ENCODE results near the gene UNK. TPM values are rescaled to one million over a fixed set of nuclear protein-coding genes. Genes with fewer than 3 reads are reported as not detected.
"Not testable (repeated sequence)": the region's sequence is repeated elsewhere in the genome, so short reads cannot be mapped to it uniquely, and the experiment has no call there.

The UNK gene
- total RNA-seq, 1 experiment from 2014 or later, result 16.0 TPM

DNA sequence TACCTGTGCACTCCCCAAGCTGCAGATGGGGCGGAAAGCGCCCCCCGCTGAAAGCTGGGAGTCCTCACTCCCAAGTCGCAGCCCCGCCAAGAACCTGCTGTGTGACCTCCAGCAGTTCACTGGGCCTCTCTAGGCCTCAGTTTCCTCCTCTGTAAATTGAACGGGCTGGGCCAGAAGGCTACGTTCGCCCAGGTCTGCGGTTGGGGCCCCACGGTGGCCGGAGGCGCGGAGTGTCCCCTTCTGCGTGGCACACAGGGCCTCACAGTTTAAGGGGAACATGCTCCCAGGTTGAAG is 20.2 kb upstream of the UNK start:
- Histone ChIP-seq H3K36me3 (0 out of 2 replicates have a peak, but pooled peaks cover 4% of the 10 kb centered on the region), H3K4me3 (peak overlapping the region; percentile 69), H3K27me3 (no peaks in the 10 kb centered on the region), H3K9me3 (no peaks in the 10 kb centered on the region)
- DNase-seq, result no peak

DNA sequence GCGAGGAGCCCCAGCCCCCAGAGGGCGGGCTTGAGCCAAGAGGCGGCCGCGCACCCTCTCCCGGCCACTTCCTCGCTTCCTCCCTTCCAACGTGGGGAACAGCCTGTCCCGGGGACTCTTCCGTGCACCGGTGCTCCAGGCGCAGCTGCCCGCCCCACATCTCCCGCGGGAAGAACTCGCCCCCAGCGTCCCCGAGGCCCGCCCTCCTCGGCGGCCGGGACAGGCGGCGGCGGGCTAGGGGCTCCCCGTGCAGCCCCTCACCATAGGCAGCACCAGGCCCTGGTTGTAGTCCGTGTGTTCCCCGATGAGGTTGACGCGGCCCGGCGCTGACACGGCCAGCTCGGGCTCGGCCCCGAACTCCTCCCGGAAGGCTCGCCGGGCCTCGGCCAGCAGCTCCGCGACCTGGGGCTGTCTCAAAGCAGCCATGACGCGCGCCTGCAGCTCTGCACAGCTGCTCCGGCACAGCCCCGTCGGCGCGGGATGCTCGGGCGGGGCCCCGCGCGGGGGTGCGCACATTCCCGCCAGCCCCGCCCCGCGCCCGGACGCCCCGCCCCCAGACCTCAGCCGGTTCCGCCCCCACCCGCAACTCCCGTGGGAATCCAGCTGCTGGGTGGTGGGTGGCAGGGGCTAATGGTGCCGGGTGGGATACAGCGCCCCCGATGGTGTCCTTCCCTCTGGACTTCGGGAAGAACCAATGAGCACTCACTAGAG is 19.7 kb upstream of the UNK start, which contains the start of gene GALK1:
Gene GALK1 (minus strand): TSS at position 482 of the 711 bp plus-strand sequence. CDS start 56 bp downstream, at position 426.
- Histone ChIP-seq H3K27me3 (no peaks in the 10 kb centered on the region), H3K4me3 (peak within 1 kb of the TSS; percentile 69), H3K36me3 (0 out of 2 replicates have a peak, but pooled peaks cover 4% of the 10 kb centered on the region), H3K9me3 (no peaks in the 10 kb centered on the region)
- DNase-seq, result peak; percentile 76

DNA sequence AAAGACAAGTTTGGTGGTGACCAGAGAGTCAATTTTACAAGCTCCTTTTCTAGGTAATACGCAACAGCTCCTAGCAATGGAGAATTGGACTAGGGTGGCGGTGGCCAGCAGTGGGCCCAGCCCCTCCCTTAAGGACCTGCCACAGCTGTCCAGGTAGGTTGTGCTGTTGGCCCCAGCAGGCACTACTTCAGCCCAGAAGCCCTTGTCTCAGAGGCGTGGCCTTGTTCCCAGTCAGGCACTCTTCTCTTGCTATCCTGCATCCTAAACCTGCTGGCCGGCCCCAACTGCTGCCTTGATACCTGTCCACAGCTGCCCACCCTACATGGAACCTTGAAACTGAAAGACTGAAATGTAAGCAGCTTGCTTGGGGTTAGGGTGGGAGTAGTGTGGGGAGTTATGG is 18.6 kb upstream of the UNK start:
- H3K4me3 ChIP-seq, result no peak overlapping the region
- 0 out of 2 replicates have a peak, but pooled peaks cover 4% of the 10 kb centered on the region for H3K36me3 ChIP-seq
- H3K27me3 ChIP-seq, result no peaks in the 10 kb centered on the region
- no peaks in the 10 kb centered on the region for H3K9me3 ChIP-seq
- no peak for DNase-seq

DNA sequence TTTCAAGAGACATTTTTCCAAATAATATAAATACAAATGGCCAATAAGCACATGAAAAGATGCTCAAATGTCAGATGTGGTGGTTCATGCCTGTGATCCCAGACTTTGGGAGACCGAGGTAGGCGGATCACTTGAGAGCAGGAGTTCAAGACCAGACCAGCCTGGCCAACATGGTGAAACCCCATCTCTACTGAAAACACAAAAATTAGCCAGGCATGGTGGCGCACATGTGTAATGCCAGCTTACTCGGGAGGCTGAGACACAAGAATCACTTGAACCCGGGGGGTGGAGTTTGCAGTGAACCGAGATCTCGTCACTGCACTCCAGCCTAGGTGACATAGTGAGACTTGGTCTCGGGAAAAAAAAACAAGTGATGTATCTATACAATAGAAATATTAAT is 16.7 kb upstream of the UNK start:
- Histone ChIP-seq H3K27me3 (no peaks in the 10 kb centered on the region), H3K9me3 (no peaks in the 10 kb centered on the region), H3K36me3 (0 out of 2 replicates have a peak, but pooled peaks cover 4% of the 10 kb centered on the region), H3K4me3 (no peak overlapping the region)
- DNase-seq, result no peak

DNA sequence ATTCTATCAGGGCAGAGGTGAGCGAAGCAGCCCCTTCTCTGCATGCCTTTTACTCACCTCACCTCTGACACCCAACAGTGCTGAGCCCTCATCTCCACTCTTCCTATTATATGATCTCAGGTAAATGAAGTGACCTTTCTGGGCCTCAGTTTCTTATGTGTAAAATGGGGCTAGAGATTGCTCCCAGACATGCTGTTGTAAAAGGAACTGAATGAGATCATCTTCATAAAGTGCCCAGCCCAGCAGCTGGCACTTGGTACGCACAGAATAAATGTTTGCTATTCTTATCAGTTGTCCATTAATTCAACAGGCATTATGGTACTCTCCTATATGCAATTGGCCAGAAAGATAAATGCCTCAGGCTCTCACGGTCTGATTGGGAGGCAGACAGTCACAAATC is 15.1 kb upstream of the UNK start:
- Histone ChIP-seq H3K9me3 (no peaks in the 10 kb centered on the region), H3K27me3 (no peaks in the 10 kb centered on the region), H3K36me3 (peaks cover 3% of the 10 kb centered on the region; the same call in 1 of the 2 replicates), H3K4me3 (no peak overlapping the region)
- DNase-seq, result no peak

DNA sequence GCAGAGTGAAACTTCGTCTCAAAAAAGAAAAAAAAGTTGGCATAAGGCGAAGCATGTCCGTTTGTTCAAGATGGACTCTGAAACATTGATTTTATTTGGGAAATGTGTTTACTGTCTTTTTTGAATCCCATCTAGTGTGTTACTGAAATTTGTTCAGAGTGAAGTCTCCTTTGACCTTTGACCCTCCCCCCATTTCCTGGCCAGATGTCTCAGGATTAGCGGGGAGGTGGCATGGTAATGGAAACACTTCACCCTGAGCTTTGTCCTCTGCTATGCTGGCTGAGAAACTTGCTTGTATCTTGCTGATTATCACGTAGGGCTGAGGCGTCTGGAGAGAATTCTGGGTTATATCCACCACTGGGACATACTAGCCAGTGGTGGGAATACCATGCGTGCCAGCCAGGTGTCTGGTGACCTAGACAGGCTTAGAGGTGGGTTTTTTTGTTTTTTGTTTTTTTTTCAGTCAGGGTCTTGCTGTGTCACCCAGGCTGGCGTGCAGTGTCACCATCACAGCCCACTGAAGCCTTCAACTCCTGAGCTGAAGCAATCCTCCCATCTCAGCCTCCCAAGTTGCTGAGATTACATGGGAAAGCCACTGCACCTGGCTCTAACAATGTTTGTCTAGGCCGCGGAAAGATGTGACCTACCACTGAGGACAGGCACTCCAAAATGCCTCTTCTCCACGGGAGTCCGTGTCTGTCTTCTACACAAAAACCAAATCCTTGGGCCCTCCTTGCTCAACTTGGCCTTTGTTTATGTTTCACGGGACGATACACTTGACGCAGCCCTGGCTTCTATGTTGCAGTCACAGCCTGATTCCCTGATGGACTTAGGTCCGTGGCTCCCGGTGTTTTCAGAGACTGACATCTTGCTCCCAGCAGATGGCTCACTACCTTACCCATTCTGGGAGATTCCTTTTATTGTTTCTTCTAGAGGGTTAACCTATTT is 13.0 kb upstream of the UNK start:
- no peaks in the 10 kb centered on the region for H3K9me3 ChIP-seq
- no peak overlapping the region for H3K4me3 ChIP-seq
- DNase-seq, result no peak
- H3K36me3 ChIP-seq, result peaks cover 21% of the 10 kb centered on the region
- no peaks in the 10 kb centered on the region for H3K27me3 ChIP-seq

DNA sequence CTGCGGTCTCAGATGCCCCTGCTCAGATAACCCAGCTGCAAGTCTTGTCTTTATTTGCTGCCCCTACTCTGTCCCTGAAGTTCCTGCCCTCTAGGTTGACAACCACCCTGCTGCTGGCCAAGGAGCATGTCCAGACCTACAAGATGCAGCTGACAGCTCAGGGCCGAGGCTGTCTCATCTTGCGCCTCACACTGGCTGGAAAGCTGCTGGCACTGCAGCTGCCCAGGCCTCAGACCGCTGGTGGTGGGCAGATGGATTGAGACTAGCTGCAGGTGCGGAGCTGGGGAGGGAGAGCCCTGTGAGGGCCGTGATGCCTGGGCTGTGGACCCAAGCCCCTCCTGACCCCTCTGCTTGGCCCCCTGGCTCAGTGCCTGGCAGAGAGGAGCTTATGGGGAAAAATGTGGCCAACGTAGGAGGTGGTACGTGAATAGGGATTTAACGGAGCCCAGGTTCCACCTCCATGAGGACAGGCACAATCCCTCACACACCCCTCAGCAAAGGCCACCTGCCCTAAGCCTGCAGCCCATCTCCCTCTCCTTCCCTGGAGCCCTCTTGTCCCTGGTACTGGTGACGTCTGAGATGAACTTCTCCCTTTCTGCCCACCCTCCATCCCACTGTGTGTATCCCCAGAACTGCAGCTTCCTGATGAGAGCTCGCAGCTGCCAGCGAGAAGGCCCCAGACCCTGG is 11.3 kb upstream of the UNK start:
- H3K4me3 ChIP-seq, result no peak overlapping the region
- peaks cover 38% of the 10 kb centered on the region for H3K36me3 ChIP-seq
- H3K27me3 ChIP-seq, result no peaks in the 10 kb centered on the region
- H3K9me3 ChIP-seq, result no peaks in the 10 kb centered on the region
- DNase-seq, result no peak

DNA sequence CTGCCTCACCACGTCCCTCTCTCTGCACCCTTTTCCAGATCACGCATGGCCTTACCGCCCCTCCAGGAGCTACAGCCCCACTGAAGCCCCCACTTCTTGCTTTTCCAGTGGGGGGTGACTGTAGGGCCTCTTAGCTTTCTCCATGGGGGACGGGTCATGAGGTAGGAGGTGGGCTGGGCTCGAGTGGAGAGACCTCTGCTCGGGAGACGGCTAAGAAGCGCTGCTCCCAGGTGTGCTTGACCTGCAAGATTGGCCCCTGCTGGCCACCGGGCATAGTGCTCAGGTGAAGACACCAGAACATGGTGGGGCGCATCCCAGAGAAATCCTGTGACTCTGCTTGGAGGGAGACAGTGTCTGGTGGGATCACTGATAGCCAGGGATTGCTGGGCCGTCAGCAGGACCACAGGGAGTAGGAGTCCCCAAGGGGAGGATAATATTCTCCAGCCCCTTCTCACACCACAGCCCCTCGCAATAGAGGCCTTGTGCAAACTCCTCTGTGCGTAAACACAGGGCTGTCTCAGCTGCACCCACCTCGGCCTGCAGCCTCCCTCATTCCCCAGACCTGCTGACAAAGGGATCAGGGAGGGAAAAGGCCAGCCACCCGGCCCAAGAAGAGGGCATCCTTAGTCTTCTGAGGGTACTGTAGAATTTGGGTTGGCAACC is 10.7 kb upstream of the UNK start:
- Histone ChIP-seq H3K9me3 (no peaks in the 10 kb centered on the region), H3K27me3 (no peaks in the 10 kb centered on the region), H3K36me3 (peaks cover 44% of the 10 kb centered on the region), H3K4me3 (no peak overlapping the region)
- DNase-seq, result no peak

DNA sequence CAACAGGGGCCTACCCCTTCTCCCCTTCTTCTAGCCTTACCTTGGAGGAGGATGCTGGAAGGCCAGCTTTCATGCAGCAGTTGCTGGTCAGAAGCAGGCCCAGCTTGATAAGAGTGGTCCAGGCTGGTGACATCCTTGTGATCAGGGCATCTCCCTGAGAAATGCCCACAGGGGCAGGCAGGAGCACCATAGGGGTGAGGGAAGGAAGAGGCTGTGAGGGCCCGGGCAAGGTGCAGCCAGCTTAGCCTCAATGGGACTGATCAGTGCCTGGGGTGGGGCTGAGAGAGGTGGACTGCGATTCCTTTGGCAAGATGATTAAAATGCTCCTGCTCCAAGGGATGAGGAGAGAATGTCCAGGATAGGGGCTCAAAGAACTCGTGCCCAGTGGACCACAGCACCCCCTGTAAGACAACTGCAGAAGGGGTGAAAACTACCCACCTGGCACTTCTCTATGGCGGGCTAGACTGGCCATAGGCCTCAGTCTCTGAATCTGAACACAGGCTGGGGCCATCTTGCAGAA is 10.1 kb upstream of the UNK start:
- no peak overlapping the region for H3K4me3 ChIP-seq
- peaks cover 46% of the 10 kb centered on the region for H3K36me3 ChIP-seq
- H3K27me3 ChIP-seq, result no peaks in the 10 kb centered on the region
- no peaks in the 10 kb centered on the region for H3K9me3 ChIP-seq
- no peak for DNase-seq

DNA sequence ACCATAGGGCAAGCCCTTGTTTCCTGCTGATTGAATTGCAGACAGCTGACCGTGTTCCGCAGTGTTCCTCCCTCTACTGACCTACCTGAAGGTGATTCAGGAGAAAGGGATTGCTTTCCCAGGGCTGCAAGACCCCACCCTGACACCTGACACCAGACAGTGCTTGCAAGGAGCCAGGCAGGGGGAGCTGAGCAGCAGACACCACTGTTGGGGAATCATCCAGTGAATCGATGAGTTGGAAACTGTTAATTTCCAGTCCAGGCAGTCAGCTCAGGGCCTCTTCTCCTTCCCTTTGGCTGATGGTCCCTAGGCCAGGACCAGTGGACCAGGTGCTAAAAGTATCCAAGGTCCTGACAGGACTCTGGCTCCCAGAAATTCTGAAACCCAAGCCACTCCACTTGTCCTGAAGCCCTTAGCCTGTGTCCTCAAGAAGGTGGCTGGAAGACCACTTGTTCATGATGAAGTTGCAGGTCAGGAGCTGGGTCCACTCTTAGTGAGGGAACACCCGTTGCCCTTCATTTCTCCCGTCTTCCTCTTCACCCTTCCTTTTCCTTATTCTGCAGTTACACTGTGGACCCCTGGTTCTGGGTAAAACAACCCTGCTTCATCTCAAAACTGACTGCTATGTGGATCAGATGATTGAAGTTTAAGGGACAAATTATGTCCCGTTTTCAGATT is 9.5 kb upstream of the UNK start:
- Histone ChIP-seq H3K36me3 (peaks cover 46% of the 10 kb centered on the region), H3K9me3 (no peaks in the 10 kb centered on the region), H3K27me3 (no peaks in the 10 kb centered on the region), H3K4me3 (no peak overlapping the region)
- no peak for DNase-seq

DNA sequence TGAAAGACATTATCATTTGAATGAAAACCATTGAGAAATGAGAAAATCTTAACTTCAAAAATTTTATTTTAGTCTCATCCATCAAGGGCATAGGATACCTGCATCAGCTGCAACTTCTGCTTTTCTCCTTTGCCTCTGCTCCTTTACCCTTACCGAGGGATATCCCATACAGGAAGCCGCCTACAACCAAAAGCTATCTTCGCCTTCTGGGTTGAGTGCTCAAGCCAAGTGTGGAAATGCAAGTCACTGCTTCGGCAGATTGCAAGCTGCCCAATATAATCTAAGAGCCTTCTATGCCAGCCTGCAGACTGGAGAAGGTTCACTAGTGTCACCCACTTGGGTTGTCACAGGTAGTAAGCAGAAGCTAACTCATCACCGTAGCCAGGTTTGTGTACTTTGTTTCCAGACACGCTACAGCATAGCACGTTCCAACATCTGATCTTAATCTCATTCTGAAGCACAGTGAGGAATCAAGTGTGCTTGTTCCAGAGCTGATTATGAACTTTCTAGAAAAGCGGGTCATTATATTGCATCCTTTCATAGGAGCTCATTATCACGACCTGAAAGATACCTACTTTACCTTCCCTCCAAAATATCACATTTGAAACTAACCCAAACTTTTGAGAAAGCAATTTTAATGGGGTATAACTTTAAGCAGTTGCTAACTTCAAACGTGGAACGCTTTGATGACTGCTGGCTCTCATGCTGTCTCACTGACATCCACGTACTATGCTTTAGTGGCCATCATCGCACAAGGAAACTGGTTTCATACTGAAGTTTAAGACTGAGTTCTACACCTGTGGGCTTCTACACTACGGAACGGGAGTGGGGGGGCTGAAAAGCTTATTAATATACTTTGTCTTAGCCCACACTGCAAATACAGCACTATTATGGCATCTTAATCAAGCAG is 8.0 kb upstream of the UNK start:
- Histone ChIP-seq H3K9me3 (no peaks in the 10 kb centered on the region), H3K27me3 (no peaks in the 10 kb centered on the region), H3K4me3 (peak overlapping the region; percentile 69), H3K36me3 (peaks cover 46% of the 10 kb centered on the region)
- DNase-seq, result no peak

DNA sequence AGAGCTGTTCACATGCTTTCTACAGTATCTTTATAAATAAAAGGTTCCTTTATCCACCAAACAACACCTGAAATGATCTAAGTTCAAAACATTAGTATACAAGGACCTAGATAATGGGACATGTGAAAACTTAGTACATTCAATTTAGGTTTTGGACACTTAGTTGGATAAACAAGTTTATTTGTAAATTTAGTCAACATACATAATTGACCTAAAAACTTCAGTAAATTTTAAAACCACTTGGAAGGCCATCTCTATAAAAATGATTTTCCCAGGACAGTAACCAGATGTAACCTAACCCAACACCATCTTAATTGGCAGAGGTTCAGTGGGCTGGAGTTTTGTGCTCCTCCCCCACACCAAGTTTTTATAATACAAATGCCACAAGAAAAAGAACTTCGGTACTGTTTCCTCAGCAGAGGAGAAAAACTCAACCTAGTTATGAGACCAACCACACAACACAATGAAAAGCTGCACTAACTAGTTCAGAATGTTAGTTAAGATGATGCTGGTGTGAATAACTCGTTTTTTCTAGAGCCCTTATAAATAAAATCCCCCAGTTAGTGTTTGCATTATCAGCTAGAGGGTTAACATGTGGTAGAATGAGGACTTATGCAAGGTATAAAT is 7.2 kb upstream of the UNK start:
- peak overlapping the region; percentile 69 for H3K4me3 ChIP-seq
- peaks cover 46% of the 10 kb centered on the region for H3K36me3 ChIP-seq
- no peaks in the 10 kb centered on the region for H3K27me3 ChIP-seq
- no peaks in the 10 kb centered on the region for H3K9me3 ChIP-seq
- no peak for DNase-seq

DNA sequence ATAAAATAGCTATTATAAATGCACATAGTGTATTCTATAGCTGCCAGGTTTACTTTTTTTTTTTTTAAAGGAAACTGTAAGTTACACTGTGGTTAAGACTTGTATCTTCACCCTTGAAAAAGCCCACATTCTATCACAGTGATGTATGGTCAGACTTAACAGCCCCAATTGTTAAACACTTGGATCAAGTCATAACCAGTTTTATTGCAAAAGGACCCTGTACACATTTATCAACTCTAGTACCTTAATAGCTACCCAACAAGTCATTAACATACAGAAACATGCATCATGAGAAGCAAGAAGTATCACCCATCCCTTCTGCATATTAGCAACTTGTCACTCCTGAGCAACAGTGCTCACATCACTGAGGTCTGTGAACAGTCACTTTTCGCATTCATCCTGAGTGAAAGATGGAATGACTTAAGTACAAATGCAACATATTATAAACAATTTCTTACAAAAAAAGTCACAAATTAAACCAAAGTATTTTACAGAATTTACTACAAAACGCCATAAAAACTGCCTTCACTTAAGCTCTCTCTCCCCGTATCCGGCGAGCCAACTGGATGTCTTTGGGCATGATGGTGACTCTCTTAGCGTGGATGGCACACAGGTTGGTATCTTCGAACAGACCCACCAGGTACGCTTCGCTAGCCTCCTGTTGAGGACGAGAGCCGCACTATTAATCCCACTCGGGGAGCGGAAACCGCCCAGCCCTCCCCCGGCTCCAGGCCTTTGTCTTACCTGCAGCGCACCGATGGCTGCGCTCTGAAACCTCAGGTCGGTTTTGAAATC is 6.3 kb upstream of the UNK start:
- not testable (repeated sequence) for H3K27me3 ChIP-seq, DNase-seq, H3K9me3 ChIP-seq
- peaks cover 46% of the 10 kb centered on the region for H3K36me3 ChIP-seq
- peak overlapping the region; percentile 69 for H3K4me3 ChIP-seq

DNA sequence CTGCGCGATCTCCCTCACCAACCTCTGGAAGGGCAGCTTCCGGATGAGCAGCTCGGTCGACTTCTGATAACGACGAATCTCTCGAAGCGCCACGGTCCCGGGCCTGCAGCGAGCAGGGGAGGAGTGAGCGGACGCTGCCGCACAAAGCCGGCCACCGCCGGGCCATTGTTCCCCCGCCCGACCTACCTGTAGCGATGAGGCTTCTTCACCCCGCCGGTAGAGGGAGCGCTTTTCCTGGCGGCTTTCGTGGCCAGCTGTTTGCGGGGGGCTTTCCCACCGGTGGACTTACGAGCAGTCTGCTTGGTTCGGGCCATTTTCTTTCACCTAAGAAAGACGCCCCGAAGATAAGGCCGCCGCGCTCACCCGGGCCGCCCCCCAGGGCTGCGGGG is 5.8 kb upstream of the UNK start:
- Histone ChIP-seq H3K27me3 (no peaks in the 10 kb centered on the region), H3K36me3 (peaks cover 46% of the 10 kb centered on the region), H3K9me3 (no peaks in the 10 kb centered on the region), H3K4me3 (peak overlapping the region; percentile 69)
- DNase-seq, result no peak
